GM12892 (cell line): ENCODE data around the gene TMC7.
"Not testable (repeated sequence)": the region's sequence is repeated elsewhere in the genome, so short reads cannot be mapped to it uniquely, and the experiment has no call there.

Experiments
- DNase-seq: peaks from one replicate; pipeline ENCODE4 v3.0.0; 2011; ENCODE audit not compliant: insufficient read length
- FAIRE-seq: peaks from 2 replicates; lab custom pipeline; 2011; peaks lifted over from hg19 to GRCh38; lab: Jason Lieb, UNC
- POLR2A ChIP-seq: IDR thresholded peaks from 2 replicates; pipeline ENCODE4 v1.6.1; 2011; ENCODE audit warnings: low read depth, low read length, control low read depth
- POLR2AphosphoS5 ChIP-seq: IDR thresholded peaks from 2 replicates; pipeline ENCODE4 v1.6.1; 2011; ENCODE audit warnings: low read depth, low read length, control low read depth
- TAF1 ChIP-seq: IDR thresholded peaks from 2 replicates; pipeline ENCODE4 v1.6.1; 2011; ENCODE audit warnings: low read depth, mild to moderate bottlenecking, control low read depth, low read length, borderline replicate concordance

Gene TMC7

GRCh38 chr16:18955874-18956580 is 27.7 kb upstream of the TMC7 start:
- TF ChIP-seq POLR2A: peak; percentile 50; the same call in 1 of the 2 replicates
- DNase-seq: not testable (repeated sequence)
- FAIRE-seq: peak; percentile 50

GRCh38 chr16:18956658-18957241 is 27.0 kb upstream of the TMC7 start:
- not testable (repeated sequence) for FAIRE-seq, DNase-seq

- DNase-seq (no peak), FAIRE-seq (no peak)
- TF ChIP-seq POLR2A (no peak), TAF1 (no peak), POLR2AphosphoS5 (no peak)
Measured at GRCh38 chr16:18958621-18959029, 25.1 kb upstream of the TMC7 start.

GRCh38 chr16:18959031-18959505 is 24.7 kb upstream of the TMC7 start:
- DNase-seq (no peak), FAIRE-seq (no peak)
- no peak for TF ChIP-seq POLR2A
- TF ChIP-seq TAF1: no peak
- TF ChIP-seq POLR2AphosphoS5: no peak

GRCh38 chr16:18965555-18965954 is 18.2 kb upstream of the TMC7 start:
- no peak for TF ChIP-seq POLR2A
- no peak for TF ChIP-seq TAF1
- no peak for TF ChIP-seq POLR2AphosphoS5
- no peak for DNase-seq
- no peak for FAIRE-seq

- TF ChIP-seq POLR2A (no peak), POLR2AphosphoS5 (no peak), TAF1 (no peak)
- DNase-seq: no peak
- FAIRE-seq: no peak
Measured at GRCh38 chr16:18966791-18967190, 16.9 kb upstream of the TMC7 start.

GRCh38 chr16:18969050-18969854 is 14.5 kb upstream of the TMC7 start:
- DNase-seq: peak; percentile 64
- peak; percentile 90 for FAIRE-seq
- TF ChIP-seq TAF1 (no peak), POLR2A (no peak), POLR2AphosphoS5 (no peak)

GRCh38 chr16:18969855-18970240 is 13.9 kb upstream of the TMC7 start:
- TF ChIP-seq TAF1 (no peak), POLR2AphosphoS5 (no peak), POLR2A (no peak)
- no peak for FAIRE-seq
- no peak for DNase-seq

GRCh38 chr16:18975109-18975508 is 8.6 kb upstream of the TMC7 start:
- no peak for FAIRE-seq
- no peak for DNase-seq
- TF ChIP-seq TAF1 (no peak), POLR2AphosphoS5 (no peak), POLR2A (no peak)

- FAIRE-seq (no peak), DNase-seq (no peak)
- no peak for TF ChIP-seq TAF1
- no peak for TF ChIP-seq POLR2AphosphoS5
- no peak for TF ChIP-seq POLR2A
Measured at GRCh38 chr16:18979936-18980335, 3.8 kb upstream of the TMC7 start.

- TF ChIP-seq TAF1 (no peak), POLR2A (no peak), POLR2AphosphoS5 (no peak)
- DNase-seq (no peak), FAIRE-seq (no peak)
Measured at GRCh38 chr16:18984435-18985005, 786 bp downstream of the TMC7 start.

- not testable (repeated sequence) for FAIRE-seq, DNase-seq
Measured at GRCh38 chr16:18985256-18985655, 1.5 kb downstream of the TMC7 start.

- not testable (repeated sequence) for DNase-seq, FAIRE-seq
Measured at GRCh38 chr16:18991731-18992130, 8.0 kb downstream of the TMC7 start.

GRCh38 chr16:18993531-18993930 is 9.8 kb downstream of the TMC7 start:
- DNase-seq, FAIRE-seq: not testable (repeated sequence)

GRCh38 chr16:18994181-18994580 is 10.4 kb downstream of the TMC7 start:
- DNase-seq, FAIRE-seq: not testable (repeated sequence)

GRCh38 chr16:18995406-18995805 is 11.7 kb downstream of the TMC7 start:
- not testable (repeated sequence) for DNase-seq, FAIRE-seq

GRCh38 chr16:18996536-18996935 is 12.8 kb downstream of the TMC7 start:
- not testable (repeated sequence) for DNase-seq, FAIRE-seq
